ENCODE results near the gene IRS2.

IRS2 gene

GRCh38 chr13:109769921-109770320 is 16.5 kb downstream of the IRS2 start:
- TF ChIP-seq REST (IDR thresholded peaks at IDR 0.05; ENCODE audit: insufficient read depth in 1 of 2, low read depth in 2 of 2, low read length in 2 of 2) (no peak), FOXP2 (optimal IDR thresholded peaks at IDR 0.05; ENCODE audit: borderline replicate concordance, extremely low read depth, extremely low read length, insufficient read depth) (no peak), SIN3A (IDR thresholded peaks at IDR 0.05; ENCODE audit: borderline replicate concordance, insufficient read depth, low read length) (no peak), TAF1 (IDR thresholded peaks at IDR 0.05; ENCODE audit: borderline replicate concordance, insufficient read depth, low read length) (no peak), POLR2AphosphoS5 (IDR thresholded peaks at IDR 0.05; ENCODE audit: low read depth, low read length) (no peak)

DNA sequence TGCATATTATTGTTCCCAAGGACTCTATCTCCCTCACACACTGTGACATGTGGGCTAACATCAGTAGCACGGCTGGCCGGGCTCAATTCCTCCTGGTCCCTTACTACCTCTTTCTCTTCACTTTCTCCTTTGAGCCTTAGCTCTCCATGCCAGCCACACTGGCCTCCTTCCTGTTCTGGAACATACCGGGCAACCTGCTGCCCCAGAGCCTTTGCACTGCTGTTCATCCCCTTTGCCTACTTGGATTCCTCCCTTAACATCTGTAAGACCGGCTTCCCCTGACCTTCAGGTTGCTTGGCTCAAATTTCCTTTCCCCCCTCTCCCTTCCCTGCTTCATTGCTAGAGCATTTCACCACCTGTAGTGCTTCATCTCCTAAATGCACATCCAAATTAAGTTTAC is 17.1 kb downstream of the IRS2 start:
- TF ChIP-seq POLR2AphosphoS5 (IDR thresholded peaks at IDR 0.05; ENCODE audit: low read depth, low read length) (no peak), TAF1 (IDR thresholded peaks at IDR 0.05; ENCODE audit: borderline replicate concordance, insufficient read depth, low read length) (no peak), REST (IDR thresholded peaks at IDR 0.05; ENCODE audit: insufficient read depth in 1 of 2, low read depth in 2 of 2, low read length in 2 of 2) (no peak), FOXP2 (optimal IDR thresholded peaks at IDR 0.05; ENCODE audit: borderline replicate concordance, extremely low read depth, extremely low read length, insufficient read depth) (no peak), SIN3A (IDR thresholded peaks at IDR 0.05; ENCODE audit: borderline replicate concordance, insufficient read depth, low read length) (no peak)

DNA sequence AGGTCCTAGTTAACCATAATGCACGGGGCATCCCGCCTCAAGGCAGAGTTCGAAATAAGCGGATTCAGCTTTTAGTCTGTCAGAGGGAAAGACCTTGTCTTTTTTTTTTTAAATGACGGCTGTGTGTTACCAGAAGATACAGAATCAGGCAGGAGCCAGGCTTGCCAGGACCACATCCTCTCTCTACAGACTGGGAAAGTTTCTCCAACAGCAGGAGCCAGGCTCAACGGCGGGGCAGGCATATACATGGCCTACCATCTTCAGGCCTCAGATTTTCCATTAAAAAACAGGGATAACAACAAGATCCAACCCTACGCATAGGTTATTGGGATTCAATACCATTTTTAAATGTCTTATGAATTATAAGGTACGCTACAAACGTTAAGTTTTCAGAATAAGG is 17.8 kb downstream of the IRS2 start:
- TF ChIP-seq TAF1 (IDR thresholded peaks at IDR 0.05; ENCODE audit: borderline replicate concordance, insufficient read depth, low read length) (no peak), FOXP2 (optimal IDR thresholded peaks at IDR 0.05; ENCODE audit: borderline replicate concordance, extremely low read depth, extremely low read length, insufficient read depth) (no peak), SIN3A (IDR thresholded peaks at IDR 0.05; ENCODE audit: borderline replicate concordance, insufficient read depth, low read length) (no peak), POLR2AphosphoS5 (IDR thresholded peaks at IDR 0.05; ENCODE audit: low read depth, low read length) (no peak), REST (IDR thresholded peaks at IDR 0.05; ENCODE audit: insufficient read depth in 1 of 2, low read depth in 2 of 2, low read length in 2 of 2) (no peak)

DNA sequence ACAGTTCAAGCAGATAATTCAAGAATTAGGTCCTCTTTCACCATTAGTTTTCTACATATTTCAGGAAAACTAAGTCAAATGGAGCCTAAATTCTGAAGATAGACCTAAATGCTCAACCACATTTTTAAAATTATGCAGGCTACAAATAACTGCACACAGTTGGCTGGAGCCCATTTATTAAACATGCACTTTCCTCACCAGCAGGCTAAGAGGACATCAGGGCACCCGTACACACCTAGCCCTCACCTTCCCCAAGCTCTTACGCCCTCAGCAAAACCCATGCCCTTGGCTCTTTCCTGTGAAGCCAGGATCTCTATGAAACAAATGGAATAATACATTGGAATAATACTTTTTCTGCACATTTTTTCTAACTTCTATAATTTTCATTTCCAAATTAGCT is 18.2 kb downstream of the IRS2 start:
- TF ChIP-seq TAF1 (IDR thresholded peaks at IDR 0.05; ENCODE audit: borderline replicate concordance, insufficient read depth, low read length) (no peak), FOXP2 (optimal IDR thresholded peaks at IDR 0.05; ENCODE audit: borderline replicate concordance, extremely low read depth, extremely low read length, insufficient read depth) (no peak), REST (IDR thresholded peaks at IDR 0.05; ENCODE audit: insufficient read depth in 1 of 2, low read depth in 2 of 2, low read length in 2 of 2) (no peak), SIN3A (IDR thresholded peaks at IDR 0.05; ENCODE audit: borderline replicate concordance, insufficient read depth, low read length) (no peak), POLR2AphosphoS5 (IDR thresholded peaks at IDR 0.05; ENCODE audit: low read depth, low read length) (no peak)

DNA sequence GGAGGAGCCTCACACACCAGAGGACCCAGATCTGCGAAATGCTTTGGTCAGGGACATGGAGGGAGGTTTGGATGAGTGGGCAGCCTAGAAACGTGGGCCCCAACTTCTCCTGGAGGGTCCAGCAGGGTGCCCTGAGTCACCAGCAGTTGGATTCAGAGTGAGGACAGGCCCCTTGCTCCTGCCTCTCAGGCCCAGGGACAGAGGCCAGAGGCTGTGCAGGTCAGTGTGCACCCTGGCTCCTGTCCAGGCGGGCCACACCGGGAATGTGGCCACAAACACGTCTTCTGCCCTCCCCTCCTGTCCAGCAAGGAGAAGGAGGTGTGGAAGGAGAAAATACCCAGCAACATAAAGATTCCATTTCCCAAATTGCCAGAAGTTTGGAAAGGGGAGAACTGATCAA is 19.4 kb downstream of the IRS2 start:
- TF ChIP-seq POLR2AphosphoS5 (IDR thresholded peaks at IDR 0.05; ENCODE audit: low read depth, low read length) (no peak), SIN3A (IDR thresholded peaks at IDR 0.05; ENCODE audit: borderline replicate concordance, insufficient read depth, low read length) (no peak), TAF1 (IDR thresholded peaks at IDR 0.05; ENCODE audit: borderline replicate concordance, insufficient read depth, low read length) (no peak), REST (IDR thresholded peaks at IDR 0.05; ENCODE audit: insufficient read depth in 1 of 2, low read depth in 2 of 2, low read length in 2 of 2) (no peak), FOXP2 (optimal IDR thresholded peaks at IDR 0.05; ENCODE audit: borderline replicate concordance, extremely low read depth, extremely low read length, insufficient read depth) (no peak)
